Left renal cortex interstitium (tissue), 4 donors: ENCODE measurements around the gene UBE2E2. TPM values are rescaled to one million over a fixed set of nuclear protein-coding genes. Genes with fewer than 3 reads are reported as not detected.

Experiments
- DNase-seq, 4 donors: peaks; one replicate each; pipeline ENCODE4 v3.0.0-alpha.2; 2013; ENCODE audit warnings: low read depth in 4 of 4, low spot score in 2 of 4, missing footprints in 1 of 4
- polyA plus RNA-seq, 4 donors: library from polyadenylated mRNA; unstranded; fragments of 120-200 nt; gene quantifications; one replicate each; pipeline ENCODE4 v1.2.1, GENCODE V29; 2013; ENCODE audit not compliant: insufficient read length in 4 of 4

UBE2E2 gene
- polyA plus RNA-seq, 4 donors, result 49.7 to 57.3 (median 55.0) TPM

- DNase-seq, result no peak
Observed at GRCh38 chr3:23238578-23238977, 35.5 kb downstream of the UBE2E2 start.

GRCh38 chr3:23239211-23240068 is 36.3 kb downstream of the UBE2E2 start:
- no peak for DNase-seq

- DNase-seq, result no peak
Observed at GRCh38 chr3:23240171-23240785, 37.2 kb downstream of the UBE2E2 start.

- no peak for DNase-seq
Observed at GRCh38 chr3:23241256-23241655, 38.1 kb downstream of the UBE2E2 start.

- no peak for DNase-seq
Observed at GRCh38 chr3:23242106-23242505, 39.0 kb downstream of the UBE2E2 start.

- DNase-seq, result no peak
Observed at GRCh38 chr3:23244324-23245041, 41.4 kb downstream of the UBE2E2 start.

- DNase-seq, result no peak
Observed at GRCh38 chr3:23246651-23247050, 43.5 kb downstream of the UBE2E2 start.

- DNase-seq, result no peak
Observed at GRCh38 chr3:23248594-23249131, 45.5 kb downstream of the UBE2E2 start.

- DNase-seq, result no peak
Observed at GRCh38 chr3:23249961-23250360, 46.8 kb downstream of the UBE2E2 start.

- DNase-seq, result no peak
Observed at GRCh38 chr3:23252122-23252521, 49.0 kb downstream of the UBE2E2 start.

- no peak for DNase-seq
Observed at GRCh38 chr3:23253214-23253613, 50.1 kb downstream of the UBE2E2 start.

GRCh38 chr3:23254282-23254681 is 51.2 kb downstream of the UBE2E2 start:
- DNase-seq, result no peak

- DNase-seq, result no peak
Observed at GRCh38 chr3:23254835-23255234, 51.7 kb downstream of the UBE2E2 start.

GRCh38 chr3:23256741-23257435 is 53.8 kb downstream of the UBE2E2 start:
- no peak for DNase-seq

- DNase-seq, result no peak
Observed at GRCh38 chr3:23258110-23258509, 55.0 kb downstream of the UBE2E2 start.

- DNase-seq, result no peak
Observed at GRCh38 chr3:23259515-23259914, 56.4 kb downstream of the UBE2E2 start.

- DNase-seq, result no peak
Observed at GRCh38 chr3:23262766-23263165, 59.6 kb downstream of the UBE2E2 start.

GRCh38 chr3:23263796-23264195 is 60.7 kb downstream of the UBE2E2 start:
- DNase-seq, result no peak

GRCh38 chr3:23264413-23264812 is 61.3 kb downstream of the UBE2E2 start:
- DNase-seq, result no peak

GRCh38 chr3:23270423-23270822 is 67.3 kb downstream of the UBE2E2 start:
- no peak for DNase-seq
